Progenitor cell of endocrine pancreas (in vitro differentiated cells): ENCODE measurements around the gene BHMT2. TPM values are rescaled to one million over a fixed set of nuclear protein-coding genes. Genes with fewer than 3 reads are reported as not detected.

Experiments used
- DNase-seq: peaks from one replicate; pipeline ENCODE4 v3.0.0; 2021; ENCODE audit warnings: low spot score; ENCODE audit not compliant: unreplicated experiment
- H3K27ac Mint-ChIP-seq: 2 replicates; pipeline ENCODE4 v1.8.0; 2021; ENCODE audit warnings: mild to moderate bottlenecking, moderate library complexity, mixed read lengths
- H3K27me3 Mint-ChIP-seq: 2 replicates; pipeline ENCODE4 v1.8.0; 2021; ENCODE audit warnings: mixed read lengths
- H3K36me3 Mint-ChIP-seq: 2 replicates; pipeline ENCODE4 v1.8.0; 2022; ENCODE audit warnings: mixed read lengths; ENCODE audit not compliant: insufficient read depth
- H3K4me1 Mint-ChIP-seq: 2 replicates; pipeline ENCODE4 v1.8.0; 2021; ENCODE audit warnings: low read depth, mixed read lengths
- H3K4me3 Mint-ChIP-seq: 2 replicates; pipeline ENCODE4 v1.8.0; 2021; ENCODE audit warnings: low read depth, mild to moderate bottlenecking, moderate library complexity, mixed read lengths
- H3K9me3 Mint-ChIP-seq: 2 replicates; pipeline ENCODE4 v1.8.0; 2021; ENCODE audit warnings: low read depth, mixed read lengths
- CTCF ChIP-seq: fragments of 200-600 bp; sonication (generic); IDR thresholded peaks from one replicate; pipeline ENCODE4 v1.5.0; 2021; ENCODE audit warnings: antibody characterized with exemption, mild to moderate bottlenecking; ENCODE audit not compliant: unreplicated experiment
- long read RNA-seq: library from polyadenylated mRNA; unstranded; transcript quantifications from one replicate; pipeline ENCODE4 v2.0.0, GENCODE V29; 2020
- total RNA-seq: library from RNA; stranded (reverse); gene quantifications from 2 replicates; pipeline ENCODE4 v1.2.1, GENCODE V29; 2021

Gene BHMT2
- 0.64 and 1.2 TPM in 2 replicates for total RNA-seq
- long read RNA-seq, partial matches to known transcripts = 0 of 3 reads
- long read RNA-seq, other reads (novel, unspliced or antisense) = 1 of 3 reads

GRCh38 chr5:79069488-79070349 lies at the start of gene BHMT2, which contains the start of gene DMGDH:
BHMT2 (plus strand) TSS chr5:79069767; CDS start chr5:79069783, 16 bp downstream.
DMGDH (minus strand) TSS chr5:79069674; CDS start chr5:79069620, 54 bp downstream.
- H3K9me3 Mint-ChIP-seq = peaks cover 9% of the 10 kb centered on the region
- H3K4me1 Mint-ChIP-seq = no peaks in the 10 kb centered on the region
- no peak for DNase-seq
- no peaks in the 10 kb centered on the region for H3K27me3 Mint-ChIP-seq
- no peak for TF ChIP-seq CTCF
- no peak within 1 kb of the TSS for H3K4me3 Mint-ChIP-seq
- no peak within 1 kb of the TSS for H3K27ac Mint-ChIP-seq
- no peaks in the 10 kb centered on the region for H3K36me3 Mint-ChIP-seq

- H3K27ac Mint-ChIP-seq = no peak overlapping the region
- TF ChIP-seq CTCF = peak; percentile 84
- no peaks in the 10 kb centered on the region for H3K36me3 Mint-ChIP-seq
- no peak overlapping the region for H3K4me3 Mint-ChIP-seq
- H3K9me3 Mint-ChIP-seq = no peaks in the 10 kb centered on the region
- H3K27me3 Mint-ChIP-seq = peaks cover 3% of the 10 kb centered on the region
- H3K4me1 Mint-ChIP-seq = peaks cover 25% of the 10 kb centered on the region
- DNase-seq = peak; percentile 29
Observed at GRCh38 chr5:79020861-79021561, 48.6 kb upstream of the BHMT2 start.

- Mint-ChIP-seq H3K27me3 (peaks cover 3% of the 10 kb centered on the region), H3K27ac (no peak overlapping the region), H3K4me1 (peaks cover 25% of the 10 kb centered on the region)
Observed at GRCh38 chr5:79021753-79022152, 47.8 kb upstream of the BHMT2 start.

GRCh38 chr5:79022771-79023170 lies 46.8 kb upstream of the BHMT2 start:
- Mint-ChIP-seq H3K9me3 (no peaks in the 10 kb centered on the region), H3K27me3 (peaks cover 3% of the 10 kb centered on the region), H3K4me3 (no peak overlapping the region), H3K4me1 (peaks cover 25% of the 10 kb centered on the region), H3K27ac (no peak overlapping the region), H3K36me3 (no peaks in the 10 kb centered on the region)
- TF ChIP-seq CTCF = no peak
- no peak for DNase-seq

More at GRCh38 chr5:79021753-79022152, 47.8 kb upstream of the BHMT2 start:
- Mint-ChIP-seq H3K36me3 (no peaks in the 10 kb centered on the region), H3K4me3 (no peak overlapping the region), H3K9me3 (no peaks in the 10 kb centered on the region)
- no peak for TF ChIP-seq CTCF
- no peak for DNase-seq

- H3K9me3 Mint-ChIP-seq = no peaks in the 10 kb centered on the region
- no peak for DNase-seq
- peaks cover 3% of the 10 kb centered on the region for H3K27me3 Mint-ChIP-seq
- no peak overlapping the region for H3K27ac Mint-ChIP-seq
- H3K4me1 Mint-ChIP-seq = peaks cover 25% of the 10 kb centered on the region
- H3K36me3 Mint-ChIP-seq = no peaks in the 10 kb centered on the region
- H3K4me3 Mint-ChIP-seq = no peak overlapping the region
- no peak for TF ChIP-seq CTCF
Observed at GRCh38 chr5:79023348-79023747, 46.2 kb upstream of the BHMT2 start.
